A673 (cell line): Measurements from ENCODE around the gene SDHAF1. TPM values are rescaled to one million over a fixed set of nuclear protein-coding genes. Genes with fewer than 3 reads are reported as not detected.

Source experiments
- BruUV-seq: library from RNA; stranded (reverse); fragments of 400-500 nt; replicated peaks from 2 replicates; lab custom pipeline; 2021; lab: Mats Ljungman, UMichigan
- CTCF ChIA-PET: fragments of 300-600 bp; sonication (Branson Sonifier 250); formaldehyde crosslinking; loops from one replicate; lab custom pipeline; 2022; ENCODE audit warnings: antibody characterized with exemption; lab: Charles Lee
- POLR2A ChIA-PET: fragments of 300-600 bp; sonication (Branson Sonifier 250); formaldehyde crosslinking; loops from one replicate; lab custom pipeline; 2022; ENCODE audit warnings: antibody characterized with exemption; ENCODE audit not compliant: low non-redundant PET; lab: Charles Lee
- DNase-seq: peaks from one replicate; pipeline ENCODE4 v3.0.0-alpha.2; 2015; ENCODE audit warnings: low spot score
- H3K27ac ChIP-seq: fragments of 200-600 bp; sonication (generic); 2 replicates; pipeline ENCODE4 v1.5.1; 2016; ENCODE audit warnings: mixed run types, low read depth, mild to moderate bottlenecking, mixed read lengths, antibody characterized with exemption, low read length; ENCODE audit not compliant: poor library complexity, severe bottlenecking
- H3K27me3 ChIP-seq: fragments of 200-600 bp; sonication (generic); replicated peaks from 2 replicates; pipeline ENCODE4 v1.6.1; 2017; ENCODE audit warnings: mixed run types, low read depth, mild to moderate bottlenecking, mixed read lengths, antibody characterized with exemption, low read length; ENCODE audit not compliant: insufficient read depth, poor library complexity
- H3K36me3 ChIP-seq: fragments of 200-600 bp; sonication (generic); 2 replicates; pipeline ENCODE4 v1.6.1; 2016; ENCODE audit warnings: mixed run types, mild to moderate bottlenecking, mixed read lengths, antibody characterized with exemption, low read length; ENCODE audit not compliant: insufficient read depth, poor library complexity, severe bottlenecking
- H3K4me1 ChIP-seq: fragments of 200-600 bp; sonication (generic); 2 replicates; pipeline ENCODE4 v1.6.1; 2017; ENCODE audit warnings: mixed run types, mild to moderate bottlenecking, mixed read lengths, antibody characterized with exemption, low read length; ENCODE audit not compliant: insufficient read depth, poor library complexity, severe bottlenecking
- H3K4me3 ChIP-seq: fragments of 200-600 bp; sonication (generic); 2 replicates; pipeline ENCODE4 v1.5.1; 2016; ENCODE audit warnings: low read depth, mixed run types, mild to moderate bottlenecking, mixed read lengths, low read length; ENCODE audit not compliant: poor library complexity, severe bottlenecking
- H3K9me3 ChIP-seq: fragments of 200-600 bp; sonication (generic); 2 replicates; pipeline ENCODE4 v1.6.1; 2016; ENCODE audit warnings: mixed run types, low read depth, mild to moderate bottlenecking, mixed read lengths, antibody characterized with exemption, low read length; ENCODE audit not compliant: poor library complexity, severe bottlenecking
- EZH2 ChIP-seq: fragments of 200-600 bp; sonication (generic); IDR thresholded peaks from 2 replicates; pipeline ENCODE4 v1.6.1; 2017; ENCODE audit warnings: borderline replicate concordance, low read depth, mild to moderate bottlenecking, mixed read lengths, antibody characterized with exemption, low read length; ENCODE audit not compliant: poor library complexity, severe bottlenecking
- intact Hi-C: fragments of 100-400 bp; cut with micrococcal nuclease; formaldehyde crosslinking; loops from one replicate; pipeline ENCODE4 v1.10.0; 2022; ENCODE audit not compliant: unreplicated experiment
- total RNA-seq: library from RNA; stranded (reverse); gene quantifications from 2 replicates; pipeline ENCODE4 v1.2.3, GENCODE V29; 2021
- TF ChIP-seq, protein P1 (sequence below): fragments of 300-800, 200-600 bp; sonication (generic); conservative IDR thresholded peaks from 2 replicates; pipeline ENCODE4 v1.5.1; 2017; ENCODE audit warnings: low read depth, mild to moderate bottlenecking, antibody characterized with exemption, low read length, moderate library complexity, mixed read lengths

Gene SDHAF1
- total RNA-seq, 1 experiment from 2014 or later: 8.9 TPM

DNA sequence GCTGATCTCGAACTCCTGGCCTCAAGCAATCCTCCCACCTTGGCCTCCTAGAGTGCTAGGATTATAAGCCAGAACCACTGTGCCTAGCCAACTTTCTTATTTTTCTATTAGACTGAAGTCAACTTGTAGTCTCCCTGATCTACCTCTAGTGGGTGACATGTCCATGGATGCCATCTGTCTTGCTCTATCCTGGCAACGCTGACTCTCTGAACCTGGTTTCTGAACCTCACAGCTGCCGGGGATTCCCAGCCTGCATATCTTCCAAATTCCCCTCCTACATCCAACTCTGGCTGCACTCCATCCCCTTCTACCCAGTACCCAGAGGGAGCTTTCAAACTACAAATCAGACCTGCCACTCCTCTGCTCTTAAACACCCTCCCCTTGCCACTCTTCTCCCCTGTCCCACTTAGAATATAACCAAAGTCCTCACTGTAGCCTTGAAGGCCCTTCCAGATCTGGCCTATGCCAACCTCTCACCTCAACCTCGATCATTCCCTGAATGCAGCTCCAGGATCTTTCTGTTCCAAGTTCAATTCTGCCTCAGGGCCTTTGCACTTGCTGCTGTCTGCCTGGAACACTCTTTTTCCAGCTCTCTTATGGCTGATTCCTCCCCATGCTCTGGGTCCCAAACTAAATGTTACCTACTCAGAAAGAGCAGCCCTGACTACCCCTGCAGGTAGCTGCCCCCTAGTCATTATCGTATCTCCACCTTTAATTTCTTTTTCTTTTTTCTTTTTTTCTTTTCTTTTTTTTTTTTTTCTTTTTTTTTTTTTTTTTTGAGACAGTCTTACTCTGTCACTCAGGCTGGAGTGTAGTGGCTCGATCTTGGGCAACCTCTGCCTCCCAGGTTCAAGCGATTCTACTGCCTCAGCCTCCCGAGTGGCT lies 35.5 kb downstream of the SDHAF1 start:
- intact Hi-C loops: no loop called here

DNA sequence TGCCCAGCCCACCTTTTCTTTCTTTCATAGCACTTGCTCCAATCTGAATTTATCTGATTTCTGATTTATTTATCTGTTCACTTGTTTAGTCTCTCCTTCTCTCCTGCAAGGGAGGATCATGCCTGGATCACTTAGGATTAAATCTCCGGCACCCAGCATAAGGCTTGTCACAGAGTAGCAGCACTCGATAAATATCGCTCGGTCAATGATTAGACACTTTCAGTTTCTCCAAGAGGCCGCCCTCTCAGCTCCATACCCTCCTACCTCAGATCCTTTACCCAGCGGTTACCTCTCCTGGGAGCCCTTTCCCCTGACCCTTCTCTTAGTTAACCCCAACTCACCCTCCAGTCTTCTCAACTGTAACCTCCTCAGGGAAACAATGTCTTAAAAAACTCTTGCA lies 36.3 kb downstream of the SDHAF1 start:
- Histone ChIP-seq H3K27me3 (no peaks in the 10 kb centered on the region), H3K36me3 (no peaks in the 10 kb centered on the region), H3K4me1 (no peaks in the 10 kb centered on the region), H3K9me3 (no peaks in the 10 kb centered on the region), H3K4me3 (no peak overlapping the region), H3K27ac (no peak overlapping the region)
- DNase-seq: no peak
- no peak for TF ChIP-seq EZH2
- TF ChIP-seq, protein P1, sequence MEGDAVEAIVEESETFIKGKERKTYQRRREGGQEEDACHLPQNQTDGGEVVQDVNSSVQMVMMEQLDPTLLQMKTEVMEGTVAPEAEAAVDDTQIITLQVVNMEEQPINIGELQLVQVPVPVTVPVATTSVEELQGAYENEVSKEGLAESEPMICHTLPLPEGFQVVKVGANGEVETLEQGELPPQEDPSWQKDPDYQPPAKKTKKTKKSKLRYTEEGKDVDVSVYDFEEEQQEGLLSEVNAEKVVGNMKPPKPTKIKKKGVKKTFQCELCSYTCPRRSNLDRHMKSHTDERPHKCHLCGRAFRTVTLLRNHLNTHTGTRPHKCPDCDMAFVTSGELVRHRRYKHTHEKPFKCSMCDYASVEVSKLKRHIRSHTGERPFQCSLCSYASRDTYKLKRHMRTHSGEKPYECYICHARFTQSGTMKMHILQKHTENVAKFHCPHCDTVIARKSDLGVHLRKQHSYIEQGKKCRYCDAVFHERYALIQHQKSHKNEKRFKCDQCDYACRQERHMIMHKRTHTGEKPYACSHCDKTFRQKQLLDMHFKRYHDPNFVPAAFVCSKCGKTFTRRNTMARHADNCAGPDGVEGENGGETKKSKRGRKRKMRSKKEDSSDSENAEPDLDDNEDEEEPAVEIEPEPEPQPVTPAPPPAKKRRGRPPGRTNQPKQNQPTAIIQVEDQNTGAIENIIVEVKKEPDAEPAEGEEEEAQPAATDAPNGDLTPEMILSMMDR: no peak
- BruUV-seq: no TSS peak
- intact Hi-C loops: no loop called here
- CTCF ChIA-PET: no interaction called here
- POLR2A ChIA-PET: no interaction called here

More for the DNA sequence above, 35.5 kb downstream of the SDHAF1 start:
- Histone ChIP-seq H3K27ac (no peak overlapping the region), H3K4me1 (no peaks in the 10 kb centered on the region), H3K27me3 (no peaks in the 10 kb centered on the region), H3K4me3 (no peak overlapping the region), H3K36me3 (no peaks in the 10 kb centered on the region), H3K9me3 (no peaks in the 10 kb centered on the region)
- CTCF ChIA-PET: no interaction called here
- no peak for TF ChIP-seq EZH2
- TF ChIP-seq, protein P1: 0 out of 2 replicates have a peak, but pooled peaks have one; percentile 15
- no peak for DNase-seq
- POLR2A ChIA-PET: no interaction called here
- no TSS peak for BruUV-seq

DNA sequence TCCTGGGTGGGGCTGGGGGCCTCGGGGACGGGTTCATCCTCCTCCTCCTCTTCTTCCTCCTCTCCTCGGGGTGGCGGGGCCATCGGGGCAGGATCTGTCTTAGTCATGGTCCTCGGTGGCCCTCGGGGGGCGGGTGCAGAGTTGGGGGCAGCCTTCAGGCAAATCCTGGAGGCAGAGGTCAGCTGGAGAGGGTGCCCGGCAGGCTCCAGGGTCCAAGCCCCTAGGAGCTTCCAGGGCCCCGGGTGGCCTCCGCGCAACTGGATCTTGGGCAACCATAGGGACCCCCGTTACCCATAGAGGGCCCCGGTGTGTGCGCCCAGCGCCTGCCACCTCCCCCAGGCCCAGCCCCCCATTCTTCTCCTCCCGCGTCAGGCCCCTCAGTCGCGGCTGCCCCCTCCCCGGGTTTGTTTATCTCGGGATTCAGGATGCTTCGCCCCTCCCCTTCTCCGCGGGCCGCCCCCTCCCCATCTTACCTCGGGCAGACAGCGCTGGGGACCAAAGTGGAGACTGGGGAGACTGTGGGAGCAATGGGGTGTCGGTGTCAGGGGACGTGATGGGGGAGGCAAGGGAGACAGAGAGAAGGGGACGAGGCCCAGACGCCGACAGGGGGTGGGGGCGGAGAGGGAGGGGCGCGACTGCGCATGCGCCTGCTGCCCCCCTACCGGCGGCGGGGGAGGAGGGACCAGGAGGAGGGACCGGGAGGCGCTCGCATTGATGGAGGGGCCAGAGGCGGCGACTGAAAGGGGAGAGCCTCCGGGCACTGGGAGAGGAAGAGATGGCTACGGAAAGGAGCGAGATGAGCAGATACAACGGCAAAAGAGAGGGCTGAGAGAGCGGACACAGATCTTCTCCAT lies 37.5 kb downstream of the SDHAF1 start, which contains the start of gene CLIP3:
CLIP3 (minus strand) TSS at position 623 of the 854 bp plus-strand sequence; CDS start at position 107, 516 bp downstream.
- Histone ChIP-seq H3K4me3 (peak within 1 kb of the TSS; percentile 82), H3K4me1 (no peaks in the 10 kb centered on the region), H3K27ac (peak within 1 kb of the TSS; percentile 33), H3K27me3 (no peaks in the 10 kb centered on the region), H3K36me3 (no peaks in the 10 kb centered on the region), H3K9me3 (no peaks in the 10 kb centered on the region)
- no TSS peak for BruUV-seq
- intact Hi-C loops: no loop called here
- peak; percentile 81 for DNase-seq
- ChIA-PET POLR2A (no interaction called here), CTCF (no interaction called here)
- no peak for TF ChIP-seq EZH2
- TF ChIP-seq, protein P1: no peak; the same call in 1 of the 2 replicates
